K562 (cell line): ENCODE data around the gene TPGS2. TPM values are rescaled to one million over a fixed set of nuclear protein-coding genes. Genes with fewer than 3 reads are reported as not detected.

Source experiments
- ATAC-seq: fragments of 200-7000 bp; cut with Tn5 transposase; 3 replicates; pipeline ENCODE4 v1.9.1; 2020; ENCODE audit warnings: moderate library complexity
- BruUV-seq: library from RNA; stranded (reverse); fragments of 400-500 nt; replicated peaks from 2 replicates; lab custom pipeline; 2021; lab: Mats Ljungman, UMichigan
- CTCF ChIA-PET: fragments of 300-600 bp; formaldehyde crosslinking; extraction: SDS; loops from one replicate; lab custom pipeline; 2021; ENCODE audit warnings: low intra/inter-chr PET ratio; lab: Yijun Ruan, JAX
- POLR2A ChIA-PET: fragments of 300-600, 350-650 bp; sonication (Branson Sonifier 250); formaldehyde crosslinking; extraction: SDS; loops from one replicate; lab custom pipeline; 2021; ENCODE audit warnings: antibody characterized with exemption, inconsistent platforms; lab: Yijun Ruan, JAX
- DNase-seq, 4 experiments: peaks; one replicate each; pipeline versions ENCODE4 v3.0.0 to v3.0.0-alpha.2; 2011 to 2018; ENCODE audit warnings: low spot score in 3 of 4, mixed read lengths in 3 of 4; ENCODE audit errors: extremely low read depth in 1 of 4
- FAIRE-seq: peaks from 2 replicates; lab custom pipeline; 2011; peaks lifted over from hg19 to GRCh38; lab: Jason Lieb, UNC
- H2AFZ ChIP-seq: 2 replicates; pipeline ENCODE4 v1.6.0; 2011; ENCODE audit warnings: low read depth, low read length, control low read depth, inconsistent platforms
- H3K27ac ChIP-seq: fragments of 200-600 bp; 3 replicates; pipeline ENCODE4 v1.8.0; 2011; ENCODE audit warnings: low read depth, mild to moderate bottlenecking, control low read depth, inconsistent platforms, low read length, moderate library complexity, mixed read lengths; ENCODE audit errors: extremely low read depth
- H3K27me3 ChIP-seq, 2 experiments: fragments of 300-600 bp in 1 of 2; 2 replicates in 1 of 2; 3 replicates in 1 of 2; pipeline versions ENCODE4 v1.6.0 to v1.8.0; 2011; ENCODE audit warnings: inconsistent platforms in 2 of 2, low read length in 2 of 2, mild to moderate bottlenecking in 1 of 2, mixed read lengths in 1 of 2, moderate library complexity in 1 of 2; ENCODE audit not compliant: control insufficient read depth in 2 of 2, insufficient read depth in 2 of 2
- H3K36me3 ChIP-seq: fragments of 300-600 bp; 3 replicates; pipeline ENCODE4 v1.8.0; 2011; ENCODE audit warnings: mild to moderate bottlenecking, low read length, inconsistent platforms; ENCODE audit not compliant: control insufficient read depth, insufficient read depth
- H3K4me1 ChIP-seq, 2 experiments: fragments of 200-600 bp in 1 of 2; replicated peaks in 1 of 2; 2 replicates in 1 of 2; 3 replicates in 1 of 2; pipeline versions ENCODE4 v1.5.1 to v1.8.0; 2011; ENCODE audit warnings: inconsistent platforms in 2 of 2, low read length in 2 of 2, mild to moderate bottlenecking in 1 of 2, mixed read lengths in 1 of 2, moderate library complexity in 1 of 2; ENCODE audit not compliant: control insufficient read depth in 2 of 2, insufficient read depth in 2 of 2
- H3K4me2 ChIP-seq: 2 replicates; pipeline ENCODE4 v1.6.1; 2011; ENCODE audit warnings: low read length, control low read depth, inconsistent platforms, mixed read lengths; ENCODE audit not compliant: insufficient read depth
- H3K4me3 ChIP-seq: fragments of 200-600 bp; sonication (generic), shearing (Covaris generic); 2 replicates; pipeline ENCODE4 v1.5.1; 2016; ENCODE audit warnings: control low read depth, inconsistent platforms
- H3K79me2 ChIP-seq: fragments of 200-600 bp; 3 replicates; pipeline ENCODE4 v1.8.0; 2011; ENCODE audit warnings: low read length, inconsistent platforms; ENCODE audit not compliant: control insufficient read depth, insufficient read depth
- H3K9ac ChIP-seq, 2 experiments: 2 replicates each; pipeline versions ENCODE4 v1.6.0 to v1.6.1; 2011; ENCODE audit warnings: low read depth in 2 of 2, low read length in 2 of 2, control low read depth in 1 of 2, inconsistent platforms in 1 of 2, mild to moderate bottlenecking in 1 of 2, mixed read lengths in 1 of 2; ENCODE audit not compliant: insufficient read depth in 1 of 2
- H3K9me1 ChIP-seq: one replicate; pipeline ENCODE4 v1.6.0; 2011; ENCODE audit warnings: inconsistent platforms, mild to moderate bottlenecking, low read length, moderate library complexity; ENCODE audit not compliant: control insufficient read depth, insufficient read depth
- H3K9me3 ChIP-seq: replicated peaks from 2 replicates; pipeline ENCODE4 v1.5.1; 2011; ENCODE audit warnings: low read depth, low read length, inconsistent platforms; ENCODE audit not compliant: control insufficient read depth, insufficient read depth
- H4K20me1 ChIP-seq: replicated peaks from 2 replicates; pipeline ENCODE4 v1.6.1; 2011; ENCODE audit warnings: low read length, inconsistent platforms, mixed read lengths; ENCODE audit not compliant: control insufficient read depth, insufficient read depth
- BMI1 ChIP-seq: fragments of 150-350 bp; IDR thresholded peaks from 2 replicates; pipeline ENCODE4 v1.6.1; 2014; ENCODE audit warnings: low read length
- ESRRB ChIP-seq: fragments of 250-450 bp; sonication (Bioruptor Pico); IDR thresholded peaks from 2 replicates; pipeline ENCODE4 v1.5.0; 2020; ENCODE audit warnings: mild to moderate bottlenecking, moderate library complexity, borderline replicate concordance
- GTF2E2 ChIP-seq: fragments of 200-800 bp; sonication (Bioruptor generic); IDR thresholded peaks from 2 replicates; pipeline ENCODE4 v1.6.1; 2016; ENCODE audit warnings: missing genetic modification characterization, missing compliant biosample characterization
- IRF2 ChIP-seq: sonication (generic); formaldehyde crosslinking; IDR thresholded peaks from 2 replicates; pipeline ENCODE4 v1.8.1; 2022; ENCODE audit warnings: mild to moderate bottlenecking, missing genetic modification reagents
- JUND ChIP-seq, 2 experiments: IDR thresholded peaks; 2 replicates in 1 of 2; 3 replicates in 1 of 2; pipeline ENCODE4 v1.6.1; 2011; ENCODE audit warnings: borderline replicate concordance in 2 of 2, low read depth in 2 of 2, low read length in 2 of 2, improper control_type of control experiment in 1 of 2, missing biosample characterization in 1 of 2, missing genetic modification characterization in 1 of 2, missing genetic modification reagents in 1 of 2
- KLF16 ChIP-seq: IDR thresholded peaks from 2 replicates; pipeline ENCODE4 v1.6.1; 2016; ENCODE audit warnings: antibody characterized with exemption
- MYBL2 ChIP-seq, 2 experiments: fragments of 450-650 bp in 1 of 2; sonication (generic) in 1 of 2; formaldehyde crosslinking in 1 of 2; IDR thresholded peaks; 2 replicates each; pipeline versions ENCODE4 v1.6.1 to v1.8.1; 2017 to 2022; ENCODE audit warnings: borderline replicate concordance in 1 of 2, inconsistent platforms in 1 of 2, low read depth in 1 of 2, mild to moderate bottlenecking in 1 of 2, missing genetic modification reagents in 1 of 2, moderate library complexity in 1 of 2
- NR0B1 ChIP-seq: fragments of 450-650 bp; IDR thresholded peaks from one replicate; pipeline ENCODE4 v1.6.1; 2018; ENCODE audit warnings: mild to moderate bottlenecking, moderate library complexity; ENCODE audit not compliant: partially characterized antibody
- PHB ChIP-seq: fragments of 250-450 bp; sonication (Bioruptor Pico); IDR thresholded peaks from 2 replicates; pipeline ENCODE4 v1.5.0; 2021
- RAD21 ChIP-seq, 2 experiments: fragments of 250-450 bp in 1 of 2; fragments of 450-650 bp in 1 of 2; sonication (Bioruptor Pico) in 1 of 2; formaldehyde crosslinking in 1 of 2; IDR thresholded peaks in 1 of 2; conservative IDR thresholded peaks in 1 of 2; 2 replicates each; pipeline versions ENCODE4 v1.4.0 to v1.8.0; 2020 to 2022; ENCODE audit warnings: mild to moderate bottlenecking in 2 of 2, moderate library complexity in 1 of 2
- RCOR1 ChIP-seq, 2 experiments: IDR thresholded peaks; 2 replicates each; pipeline ENCODE4 v1.6.1; 2012; ENCODE audit warnings: low read depth in 2 of 2, low read length in 2 of 2, borderline replicate concordance in 1 of 2, improper control_type of control experiment in 1 of 2
- SMC3 ChIP-seq: conservative IDR thresholded peaks from 2 replicates; pipeline ENCODE4 v1.6.1; 2011; ENCODE audit warnings: low read depth, low read length, improper control_type of control experiment; ENCODE audit not compliant: insufficient read depth
- STAT5A ChIP-seq: IDR thresholded peaks from 2 replicates; pipeline ENCODE4 v1.6.1; 2012; ENCODE audit warnings: low read length, inconsistent platforms, borderline replicate concordance
- ZNF75A ChIP-seq: fragments of 450-650 bp; formaldehyde crosslinking; IDR thresholded peaks from 2 replicates; pipeline ENCODE4 v1.4.0; 2020; ENCODE audit warnings: mild to moderate bottlenecking
- WGBS: fragments of 100-300 bp; shearing (Covaris generic); methylation state at CpG from one replicate; pipeline ENCODE4 v1.1.6; 2016; ENCODE audit warnings: low coverage, mixed read lengths; ENCODE audit not compliant: insufficient coverage; ENCODE audit errors: missing lambda C conversion rate; 5-methylcytosine and 5-hydroxymethylcytosine counted together
- in situ Hi-C: fragments of 300-500 bp; cut with MboI; formaldehyde crosslinking; loops from 4 replicates; pipeline ENCODE4 v1.15.0; 2018; ENCODE audit warnings: inconsistent platforms, mixed read lengths
- intact Hi-C: fragments of 100-400 bp; cut with micrococcal nuclease; formaldehyde crosslinking; loops from 2 replicates; pipeline ENCODE4 v1.14.2; 2022
- polyA plus RNA-seq, 8 experiments: library from polyadenylated mRNA; depleted of rRNA in 4 of 8; stranded (reverse) in 5 of 8; unstranded in 3 of 8; fragments of >200 nt; fragmentation: Nextera tagmentation in 2 of 8; fragmentation: Illumina TruSeq in 1 of 8; extraction: Ambion mirVana in 2 of 8; extraction: Trizol in 1 of 8; gene quantifications; 2 replicates each; pipeline versions ENCODE4 v1.2.1 to v1.2.3, GENCODE V29; 2011 to 2014; ENCODE audit warnings: inconsistent platforms in 1 of 8, missing spikeins in 1 of 8
- total RNA-seq, 7 experiments: library from RNA; depleted of rRNA in 6 of 7; stranded (reverse); fragments of >200 nt in 6 of 7; fragmentation: Illumina TruSeq in 2 of 7; extraction: Trizol in 2 of 7; gene quantifications; 2 replicates each; pipeline versions ENCODE4 v1.2.1 to v1.2.3, GENCODE V29; 2011 to 2021; ENCODE audit warnings: low replicate concordance in 1 of 7
- TF ChIP-seq, protein P1 (sequence below), 3 experiments: IDR thresholded peaks in 2 of 3; conservative IDR thresholded peaks in 1 of 3; 2 replicates each; pipeline ENCODE4 v1.5.1; 2011 to 2012; ENCODE audit warnings: low read length in 3 of 3, mild to moderate bottlenecking in 3 of 3, control low read depth in 2 of 3, improper control_type of control experiment in 1 of 3, inconsistent platforms in 1 of 3, low read depth in 1 of 3, mixed read lengths in 1 of 3, moderate library complexity in 1 of 3; ENCODE audit not compliant: insufficient read depth in 2 of 3

The TPGS2 gene
- total and polyA plus RNA-seq, 9 of the 15 experiments (the other 6 are each of a cell fraction or from before 2014, with no cell fraction given), result 94.2 to 449 (median 134) TPM

DNA sequence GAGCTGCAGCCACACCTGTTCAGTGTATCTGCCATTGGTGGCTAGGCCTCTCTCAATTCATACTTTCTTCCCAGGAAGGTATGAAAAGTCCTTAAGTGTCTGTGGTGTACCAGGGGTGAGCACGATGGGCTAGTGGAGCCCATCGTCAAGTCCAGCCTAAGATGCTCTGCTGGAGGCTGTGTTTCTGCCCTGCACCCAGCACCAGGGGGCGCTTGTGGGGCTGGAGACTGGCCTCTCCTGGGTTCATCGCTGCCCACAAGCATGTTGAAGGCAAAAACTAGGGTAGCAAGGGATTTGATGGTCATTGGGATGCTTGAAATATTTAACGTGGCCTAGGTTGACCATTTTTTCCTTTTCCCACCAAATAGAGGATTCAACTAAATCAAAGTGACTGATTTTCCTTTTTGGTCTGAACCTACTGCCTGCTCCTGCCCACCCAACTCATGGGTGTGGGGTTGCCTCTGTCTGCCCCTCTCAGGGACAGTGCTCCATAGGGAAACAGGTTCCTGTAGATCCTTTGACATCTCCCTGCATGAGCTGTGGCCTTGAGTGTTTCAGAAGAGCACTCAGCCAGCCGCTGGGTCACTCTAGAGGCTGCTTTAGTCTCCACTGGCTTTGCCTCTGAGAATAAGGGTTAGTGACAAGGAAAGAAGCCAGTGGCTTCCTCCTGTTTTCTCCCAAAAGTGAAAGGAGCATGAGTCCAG is 59.0 kb downstream of the TPGS2 start:
- intact Hi-C loops, result loop anchor here (1.0 to 5.0 kb wide), 2 partner anchors 38 to 130 kb away; no protein-coding TSS in a partner anchor
- TF ChIP-seq IRF2 (CRISPR knock-in tag) (no peak), KLF16 (peak; percentile 8; the same call in 1 of the 2 replicates), GTF2E2 (tag) (no peak), ESRRB (CRISPR knock-in tag) (no peak), MYBL2 (IDR thresholded peaks at IDR 0.05; ENCODE audit: low read depth) (no peak), MYBL2 (CRISPR knock-in tag; IDR thresholded peaks at IDR 0.05; ENCODE audit: borderline replicate concordance) (no peak), JUND (IDR thresholded peaks at IDR 0.05; ENCODE audit: borderline replicate concordance, low read depth, low read length) (no peak), JUND (tag; IDR thresholded peaks at IDR 0.05; ENCODE audit: borderline replicate concordance, low read depth, low read length) (no peak), RCOR1 (IDR thresholded peaks at IDR 0.05; ENCODE audit: borderline replicate concordance in 1 of 2, low read depth in 2 of 2, low read length in 2 of 2) (0 out of 4 replicates have a peak, but pooled peaks of 1 of the 2 experiments have one; percentile 11), RAD21 (CRISPR knock-in tag; conservative IDR thresholded peaks at IDR 0.05 in 1 of 2, IDR thresholded peaks at IDR 0.05 in 1 of 2) (peak in 1 of 2 experiments; percentile 65; a peak in 2 of 4 replicates), BMI1 (no peak), NR0B1 (no peak), STAT5A (no peak), SMC3 (peak; percentile 78), PHB (CRISPR knock-in tag) (no peak), ZNF75A (CRISPR knock-in tag) (no peak)
- TF ChIP-seq, protein P1, sequence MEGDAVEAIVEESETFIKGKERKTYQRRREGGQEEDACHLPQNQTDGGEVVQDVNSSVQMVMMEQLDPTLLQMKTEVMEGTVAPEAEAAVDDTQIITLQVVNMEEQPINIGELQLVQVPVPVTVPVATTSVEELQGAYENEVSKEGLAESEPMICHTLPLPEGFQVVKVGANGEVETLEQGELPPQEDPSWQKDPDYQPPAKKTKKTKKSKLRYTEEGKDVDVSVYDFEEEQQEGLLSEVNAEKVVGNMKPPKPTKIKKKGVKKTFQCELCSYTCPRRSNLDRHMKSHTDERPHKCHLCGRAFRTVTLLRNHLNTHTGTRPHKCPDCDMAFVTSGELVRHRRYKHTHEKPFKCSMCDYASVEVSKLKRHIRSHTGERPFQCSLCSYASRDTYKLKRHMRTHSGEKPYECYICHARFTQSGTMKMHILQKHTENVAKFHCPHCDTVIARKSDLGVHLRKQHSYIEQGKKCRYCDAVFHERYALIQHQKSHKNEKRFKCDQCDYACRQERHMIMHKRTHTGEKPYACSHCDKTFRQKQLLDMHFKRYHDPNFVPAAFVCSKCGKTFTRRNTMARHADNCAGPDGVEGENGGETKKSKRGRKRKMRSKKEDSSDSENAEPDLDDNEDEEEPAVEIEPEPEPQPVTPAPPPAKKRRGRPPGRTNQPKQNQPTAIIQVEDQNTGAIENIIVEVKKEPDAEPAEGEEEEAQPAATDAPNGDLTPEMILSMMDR (IDR thresholded peaks at IDR 0.05 in 2 of 3, conservative IDR thresholded peaks at IDR 0.05 in 1 of 3; ENCODE audit: insufficient read depth in 2 of 3, low read depth in 1 of 3, low read length in 3 of 3), result peak; percentile 78 to 89 (median 81)

More for the DNA sequence above, 59.0 kb downstream of the TPGS2 start:
- H3K27me3 ChIP-seq, result peaks cover 19 to 21% of the 10 kb centered on the region in 2 experiments; a peak in 4 of 5 replicates
- no TSS peak for BruUV-seq
- H3K4me1 ChIP-seq, result no peaks in the 10 kb centered on the region
- no peak overlapping the region for H2AFZ ChIP-seq
- ATAC-seq (peak; percentile 93), DNase-seq (peak; percentile 58 to 74 (median 66)), FAIRE-seq (peak; percentile 37)
- ChIA-PET POLR2A (interaction anchor here (0.8 kb wide), 1 partner anchor 176 kb away, joined by 3 read pairs; no protein-coding TSS in a partner anchor), CTCF (interaction anchor here (1.5 kb wide), 1 partner anchor 40 kb away, joined by 8 read pairs; no protein-coding TSS in a partner anchor)
- 5% methylated on average over 6 of the region's 6 CpGs for WGBS
- H3K79me2 ChIP-seq, result no peaks in the 10 kb centered on the region
- H3K36me3 ChIP-seq, result no peaks in the 10 kb centered on the region
- H3K27ac ChIP-seq, result no peak overlapping the region
- H3K4me2 ChIP-seq, result no peak overlapping the region
- no peaks in the 10 kb centered on the region for H4K20me1 ChIP-seq
- no peaks in the 10 kb centered on the region for H3K9me1 ChIP-seq
- no peak overlapping the region for H3K9ac ChIP-seq
- no peaks in the 10 kb centered on the region for H3K9me3 ChIP-seq
- in situ Hi-C loops, result no loop called here
- H3K4me3 ChIP-seq, result no peak overlapping the region
